GM23338 (cell line): ENCODE measurements around the gene PADI1. TPM values are rescaled to one million over a fixed set of nuclear protein-coding genes. Genes with fewer than 3 reads are reported as not detected.

Source experiments
- ATAC-seq: fragments of 200-7000 bp; cut with Tn5 transposase; 3 replicates; pipeline ENCODE4 v1.9.1; 2020
- DNase-seq: peaks from one replicate; pipeline ENCODE4 v3.0.0-alpha.2; 2015; ENCODE audit warnings: low spot score
- H2AFZ ChIP-seq: fragments of 200-600 bp; sonication (generic); 2 replicates; pipeline ENCODE4 v1.8.0; 2016; ENCODE audit warnings: antibody characterized with exemption, mild to moderate bottlenecking, moderate library complexity
- H3F3A ChIP-seq: fragments of 200-600 bp; sonication (generic); replicated peaks from 2 replicates; pipeline ENCODE4 v1.8.0; 2017; ENCODE audit warnings: antibody characterized with exemption, mixed run types, low read depth
- H3K27ac ChIP-seq: fragments of 200-600 bp; sonication (generic); 2 replicates; pipeline ENCODE4 v1.6.1; 2016; ENCODE audit warnings: low read depth
- H3K27me3 ChIP-seq: fragments of 200-600 bp; sonication (generic); 2 replicates; pipeline ENCODE4 v1.8.0; 2016; ENCODE audit warnings: mild to moderate bottlenecking, mixed run types, moderate library complexity; ENCODE audit not compliant: insufficient read depth
- H3K36me3 ChIP-seq: fragments of 200-600 bp; sonication (generic); 2 replicates; pipeline ENCODE4 v1.8.0; 2016; ENCODE audit warnings: mild to moderate bottlenecking; ENCODE audit not compliant: insufficient read depth
- H3K4me1 ChIP-seq: fragments of 200-600 bp; sonication (generic); 2 replicates; pipeline ENCODE4 v1.8.0; 2016; ENCODE audit warnings: mild to moderate bottlenecking, moderate library complexity; ENCODE audit not compliant: insufficient read depth
- H3K4me2 ChIP-seq: fragments of 200-600 bp; sonication (generic); 2 replicates; pipeline ENCODE4 v1.7.1; 2017; ENCODE audit warnings: mixed run types
- H3K4me3 ChIP-seq: fragments of 200-600 bp; sonication (generic); 2 replicates; pipeline ENCODE4 v1.6.1; 2016; ENCODE audit warnings: mixed run types
- H3K79me2 ChIP-seq: fragments of 200-600 bp; sonication (generic); replicated peaks from 2 replicates; pipeline ENCODE4 v1.8.0; 2017; ENCODE audit warnings: mild to moderate bottlenecking; ENCODE audit not compliant: insufficient read depth
- H3K9me2 ChIP-seq: fragments of 200-600 bp; sonication (generic); 2 replicates; pipeline ENCODE4 v1.8.0; 2017; ENCODE audit not compliant: insufficient read depth
- H4K20me1 ChIP-seq: fragments of 200-600 bp; sonication (generic); replicated peaks from 2 replicates; pipeline ENCODE4 v1.8.0; 2017; ENCODE audit warnings: mild to moderate bottlenecking; ENCODE audit not compliant: insufficient read depth
- H3K27ac Mint-ChIP-seq: 2 replicates; pipeline ENCODE4 v1.8.0; 2020; ENCODE audit warnings: inconsistent platforms, mild to moderate bottlenecking, moderate library complexity, mixed read lengths
- H3K27me3 Mint-ChIP-seq: 3 replicates; pipeline ENCODE4 v1.8.0; 2022; ENCODE audit warnings: low read depth, mild to moderate bottlenecking, moderate library complexity, mixed read lengths, inconsistent platforms; ENCODE audit not compliant: insufficient read depth, poor library complexity
- H3K36me3 Mint-ChIP-seq: 3 replicates; pipeline ENCODE4 v1.8.0; 2021; ENCODE audit warnings: low read depth, mild to moderate bottlenecking, inconsistent platforms, moderate library complexity, mixed read lengths
- H3K4me1 Mint-ChIP-seq: 3 replicates; pipeline ENCODE4 v1.8.0; 2020; ENCODE audit warnings: mild to moderate bottlenecking, inconsistent platforms, mixed read lengths
- H3K4me3 Mint-ChIP-seq: 3 replicates; pipeline ENCODE4 v1.8.0; 2021; ENCODE audit warnings: moderate library complexity, mild to moderate bottlenecking, inconsistent platforms, mixed read lengths
- H3K9me3 Mint-ChIP-seq: 3 replicates; pipeline ENCODE4 v1.8.0; 2020; ENCODE audit warnings: moderate library complexity, mild to moderate bottlenecking, inconsistent platforms, mixed read lengths
- CREB1 ChIP-seq: fragments of 250-450 bp; sonication (Bioruptor Pico); IDR thresholded peaks from 2 replicates; pipeline ENCODE4 v1.5.0; 2020; ENCODE audit warnings: low read depth, mild to moderate bottlenecking, moderate library complexity
- EZH2 ChIP-seq: fragments of 200-600 bp; sonication (generic); IDR thresholded peaks from one replicate; pipeline ENCODE4 v1.8.0; 2017; ENCODE audit warnings: antibody characterized with exemption, mild to moderate bottlenecking, low read depth; ENCODE audit not compliant: unreplicated experiment
- EZH2phosphoT487 ChIP-seq: fragments of 200-600 bp; sonication (generic); IDR thresholded peaks from one replicate; pipeline ENCODE4 v1.8.1; 2018; ENCODE audit warnings: antibody characterized with exemption; ENCODE audit not compliant: unreplicated experiment
- NANOG ChIP-seq: IDR thresholded peaks from 2 replicates; pipeline ENCODE4 v1.6.1; 2016; ENCODE audit warnings: antibody characterized with exemption, borderline replicate concordance
- POLR2AphosphoS5 ChIP-seq: IDR thresholded peaks from 2 replicates; pipeline ENCODE4 v1.6.1; 2016; ENCODE audit warnings: antibody characterized with exemption, low read depth
- STAT1 ChIP-seq: IDR thresholded peaks from one replicate; pipeline ENCODE4 v1.6.1; 2016; ENCODE audit warnings: antibody characterized with exemption; ENCODE audit not compliant: unreplicated experiment
- ZNF114 ChIP-seq: fragments of 250-450 bp; sonication (Bioruptor Pico); IDR thresholded peaks from 2 replicates; pipeline ENCODE4 v1.5.0; 2020; ENCODE audit warnings: mild to moderate bottlenecking, moderate library complexity
- ZNF331 ChIP-seq: fragments of 250-450 bp; sonication (Bioruptor Pico); IDR thresholded peaks from 2 replicates; pipeline ENCODE4 v1.5.0; 2020; ENCODE audit warnings: low read depth, mild to moderate bottlenecking, moderate library complexity
- polyA plus RNA-seq: library from polyadenylated mRNA; unstranded; fragments of >200 nt; fragmentation: Nextera tagmentation; extraction: Ambion mirVana; gene quantifications from 2 replicates; pipeline ENCODE4 v1.2.1, GENCODE V29; 2016
- total RNA-seq: library from RNA; depleted of rRNA; stranded (reverse); fragments of >200 nt; shearing (Covaris generic); gene quantifications from 2 replicates; pipeline ENCODE4 v1.2.3, GENCODE V29; 2014
- TF ChIP-seq, protein P1 (sequence below): fragments of 250-450 bp; sonication (Bioruptor Pico); IDR thresholded peaks from 2 replicates; pipeline ENCODE4 v1.5.0; 2020; ENCODE audit warnings: mild to moderate bottlenecking, moderate library complexity
- TF ChIP-seq, protein P2 (sequence below): IDR thresholded peaks from 2 replicates; pipeline ENCODE4 v1.6.1; 2016; ENCODE audit warnings: antibody characterized with exemption
- TF ChIP-seq, protein P3 (sequence below): IDR thresholded peaks from one replicate; pipeline ENCODE4 v1.6.1; 2018; ENCODE audit warnings: antibody characterized with exemption; ENCODE audit not compliant: unreplicated experiment

The PADI1 gene
- total and polyA plus RNA-seq, 2 experiments from 2014 or later: 0.26 to 0.28 TPM

DNA sequence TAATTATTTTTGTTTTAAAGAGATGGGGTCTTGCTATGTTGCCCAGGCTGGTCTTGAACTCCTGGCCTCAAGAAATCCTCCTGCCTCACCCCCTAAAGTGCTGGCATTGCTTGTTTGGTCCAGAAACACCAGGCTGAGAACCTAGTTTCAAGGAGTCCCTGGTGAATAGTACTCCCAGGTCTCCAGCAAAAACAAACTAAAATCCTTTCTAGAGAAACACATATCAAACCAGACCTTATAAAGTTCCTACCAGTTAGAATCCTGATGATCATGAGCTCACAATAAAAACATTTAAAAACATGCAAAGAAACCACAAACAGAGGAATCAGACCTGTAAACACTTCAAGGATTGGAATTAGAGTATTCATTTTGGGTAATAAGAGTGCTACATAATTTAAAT, 34.4 kb upstream of the PADI1 start:
- H3K9me3 Mint-ChIP-seq: peaks cover 9% of the 10 kb centered on the region
- Histone ChIP-seq H3K4me1 (no peaks in the 10 kb centered on the region), H3K79me2 (no peaks in the 10 kb centered on the region), H3K4me3 (no peak overlapping the region), H4K20me1 (no peaks in the 10 kb centered on the region), H3F3A (no peaks in the 10 kb centered on the region), H3K27me3 (no peaks in the 10 kb centered on the region), H3K9me2 (no peaks in the 10 kb centered on the region), H2AFZ (no peak overlapping the region), H3K36me3 (no peaks in the 10 kb centered on the region), H3K4me2 (no peak overlapping the region), H3K27ac (no peak overlapping the region)
- ATAC-seq: no peak
- H3K4me3 Mint-ChIP-seq: no peak overlapping the region
- no peak for TF ChIP-seq EZH2
- H3K27me3 Mint-ChIP-seq: peaks cover 5% of the 10 kb centered on the region
- H3K27ac Mint-ChIP-seq: no peak overlapping the region
- no peak for DNase-seq
- peaks cover 6% of the 10 kb centered on the region for H3K4me1 Mint-ChIP-seq
- H3K36me3 Mint-ChIP-seq: no peaks in the 10 kb centered on the region

DNA sequence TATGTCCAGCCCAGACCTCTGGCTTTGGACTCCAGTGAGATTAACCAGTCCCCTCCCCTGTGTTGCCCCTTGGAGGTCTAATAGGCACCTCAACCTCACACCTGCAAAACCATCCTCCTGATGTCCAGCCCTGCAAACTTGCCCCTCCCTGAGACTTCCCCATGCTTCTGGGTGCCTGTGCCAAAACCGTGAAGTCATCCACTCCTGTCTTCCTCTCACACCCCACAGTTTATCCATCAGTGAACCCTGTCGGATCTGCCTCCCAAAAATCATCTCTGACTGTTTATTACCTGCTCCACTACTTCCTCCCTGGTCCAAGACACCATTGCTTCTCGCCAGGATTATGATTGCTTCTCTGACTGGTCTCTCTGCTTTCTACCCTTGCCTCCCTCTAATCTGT, 31.7 kb upstream of the PADI1 start:
- peaks cover 1% of the 10 kb centered on the region for H3K27me3 Mint-ChIP-seq
- Histone ChIP-seq H3F3A (no peaks in the 10 kb centered on the region), H3K27ac (no peak overlapping the region), H2AFZ (no peak overlapping the region), H3K4me3 (no peak overlapping the region), H3K36me3 (no peaks in the 10 kb centered on the region), H3K4me1 (no peaks in the 10 kb centered on the region), H3K4me2 (no peak overlapping the region), H3K9me2 (no peaks in the 10 kb centered on the region), H4K20me1 (no peaks in the 10 kb centered on the region), H3K79me2 (no peaks in the 10 kb centered on the region), H3K27me3 (no peaks in the 10 kb centered on the region)
- no peak for ATAC-seq
- H3K36me3 Mint-ChIP-seq: no peaks in the 10 kb centered on the region
- peaks cover 9% of the 10 kb centered on the region for H3K9me3 Mint-ChIP-seq
- H3K4me1 Mint-ChIP-seq: no peaks in the 10 kb centered on the region
- H3K4me3 Mint-ChIP-seq: no peak overlapping the region
- H3K27ac Mint-ChIP-seq: no peak overlapping the region
- DNase-seq: no peak
- TF ChIP-seq CREB1 (no peak), ZNF114 (CRISPR knock-in tag) (no peak), STAT1 (no peak), ZNF331 (no peak), POLR2AphosphoS5 (no peak), EZH2phosphoT487 (no peak), NANOG (no peak), EZH2 (no peak)
- TF ChIP-seq, protein P1, sequence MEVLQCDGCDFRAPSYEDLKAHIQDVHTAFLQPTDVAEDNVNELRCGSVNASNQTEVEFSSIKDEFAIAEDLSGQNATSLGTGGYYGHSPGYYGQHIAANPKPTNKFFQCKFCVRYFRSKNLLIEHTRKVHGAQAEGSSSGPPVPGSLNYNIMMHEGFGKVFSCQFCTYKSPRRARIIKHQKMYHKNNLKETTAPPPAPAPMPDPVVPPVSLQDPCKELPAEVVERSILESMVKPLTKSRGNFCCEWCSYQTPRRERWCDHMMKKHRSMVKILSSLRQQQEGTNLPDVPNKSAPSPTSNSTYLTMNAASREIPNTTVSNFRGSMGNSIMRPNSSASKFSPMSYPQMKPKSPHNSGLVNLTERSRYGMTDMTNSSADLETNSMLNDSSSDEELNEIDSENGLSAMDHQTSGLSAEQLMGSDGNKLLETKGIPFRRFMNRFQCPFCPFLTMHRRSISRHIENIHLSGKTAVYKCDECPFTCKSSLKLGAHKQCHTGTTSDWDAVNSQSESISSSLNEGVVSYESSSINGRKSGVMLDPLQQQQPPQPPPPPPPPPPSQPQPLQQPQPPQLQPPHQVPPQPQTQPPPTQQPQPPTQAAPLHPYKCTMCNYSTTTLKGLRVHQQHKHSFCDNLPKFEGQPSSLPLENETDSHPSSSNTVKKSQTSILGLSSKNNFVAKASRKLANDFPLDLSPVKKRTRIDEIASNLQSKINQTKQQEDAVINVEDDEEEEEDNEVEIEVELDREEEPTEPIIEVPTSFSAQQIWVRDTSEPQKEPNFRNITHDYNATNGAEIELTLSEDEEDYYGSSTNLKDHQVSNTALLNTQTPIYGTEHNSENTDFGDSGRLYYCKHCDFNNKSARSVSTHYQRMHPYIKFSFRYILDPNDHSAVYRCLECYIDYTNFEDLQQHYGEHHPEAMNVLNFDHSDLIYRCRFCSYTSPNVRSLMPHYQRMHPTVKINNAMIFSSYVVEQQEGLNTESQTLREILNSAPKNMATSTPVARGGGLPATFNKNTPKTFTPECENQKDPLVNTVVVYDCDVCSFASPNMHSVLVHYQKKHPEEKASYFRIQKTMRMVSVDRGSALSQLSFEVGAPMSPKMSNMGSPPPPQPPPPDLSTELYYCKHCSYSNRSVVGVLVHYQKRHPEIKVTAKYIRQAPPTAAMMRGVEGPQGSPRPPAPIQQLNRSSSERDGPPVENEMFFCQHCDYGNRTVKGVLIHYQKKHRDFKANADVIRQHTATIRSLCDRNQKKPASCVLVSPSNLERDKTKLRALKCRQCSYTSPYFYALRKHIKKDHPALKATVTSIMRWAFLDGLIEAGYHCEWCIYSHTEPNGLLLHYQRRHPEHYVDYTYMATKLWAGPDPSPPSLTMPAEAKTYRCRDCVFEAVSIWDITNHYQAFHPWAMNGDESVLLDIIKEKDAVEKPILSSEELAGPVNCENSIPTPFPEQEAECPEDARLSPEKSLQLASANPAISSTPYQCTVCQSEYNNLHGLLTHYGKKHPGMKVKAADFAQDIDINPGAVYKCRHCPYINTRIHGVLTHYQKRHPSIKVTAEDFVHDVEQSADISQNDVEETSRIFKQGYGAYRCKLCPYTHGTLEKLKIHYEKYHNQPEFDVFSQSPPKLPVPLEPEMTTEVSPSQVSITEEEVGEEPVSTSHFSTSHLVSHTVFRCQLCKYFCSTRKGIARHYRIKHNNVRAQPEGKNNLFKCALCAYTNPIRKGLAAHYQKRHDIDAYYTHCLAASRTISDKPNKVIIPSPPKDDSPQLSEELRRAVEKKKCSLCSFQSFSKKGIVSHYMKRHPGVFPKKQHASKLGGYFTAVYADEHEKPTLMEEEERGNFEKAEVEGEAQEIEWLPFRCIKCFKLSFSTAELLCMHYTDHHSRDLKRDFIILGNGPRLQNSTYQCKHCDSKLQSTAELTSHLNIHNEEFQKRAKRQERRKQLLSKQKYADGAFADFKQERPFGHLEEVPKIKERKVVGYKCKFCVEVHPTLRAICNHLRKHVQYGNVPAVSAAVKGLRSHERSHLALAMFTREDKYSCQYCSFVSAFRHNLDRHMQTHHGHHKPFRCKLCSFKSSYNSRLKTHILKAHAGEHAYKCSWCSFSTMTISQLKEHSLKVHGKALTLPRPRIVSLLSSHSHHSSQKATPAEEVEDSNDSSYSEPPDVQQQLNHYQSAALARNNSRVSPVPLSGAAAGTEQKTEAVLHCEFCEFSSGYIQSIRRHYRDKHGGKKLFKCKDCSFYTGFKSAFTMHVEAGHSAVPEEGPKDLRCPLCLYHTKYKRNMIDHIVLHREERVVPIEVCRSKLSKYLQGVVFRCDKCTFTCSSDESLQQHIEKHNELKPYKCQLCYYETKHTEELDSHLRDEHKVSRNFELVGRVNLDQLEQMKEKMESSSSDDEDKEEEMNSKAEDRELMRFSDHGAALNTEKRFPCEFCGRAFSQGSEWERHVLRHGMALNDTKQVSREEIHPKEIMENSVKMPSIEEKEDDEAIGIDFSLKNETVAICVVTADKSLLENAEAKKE: no peak
- TF ChIP-seq, protein P2, sequence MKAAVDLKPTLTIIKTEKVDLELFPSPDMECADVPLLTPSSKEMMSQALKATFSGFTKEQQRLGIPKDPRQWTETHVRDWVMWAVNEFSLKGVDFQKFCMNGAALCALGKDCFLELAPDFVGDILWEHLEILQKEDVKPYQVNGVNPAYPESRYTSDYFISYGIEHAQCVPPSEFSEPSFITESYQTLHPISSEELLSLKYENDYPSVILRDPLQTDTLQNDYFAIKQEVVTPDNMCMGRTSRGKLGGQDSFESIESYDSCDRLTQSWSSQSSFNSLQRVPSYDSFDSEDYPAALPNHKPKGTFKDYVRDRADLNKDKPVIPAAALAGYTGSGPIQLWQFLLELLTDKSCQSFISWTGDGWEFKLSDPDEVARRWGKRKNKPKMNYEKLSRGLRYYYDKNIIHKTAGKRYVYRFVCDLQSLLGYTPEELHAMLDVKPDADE: no peak
- TF ChIP-seq, protein P3, sequence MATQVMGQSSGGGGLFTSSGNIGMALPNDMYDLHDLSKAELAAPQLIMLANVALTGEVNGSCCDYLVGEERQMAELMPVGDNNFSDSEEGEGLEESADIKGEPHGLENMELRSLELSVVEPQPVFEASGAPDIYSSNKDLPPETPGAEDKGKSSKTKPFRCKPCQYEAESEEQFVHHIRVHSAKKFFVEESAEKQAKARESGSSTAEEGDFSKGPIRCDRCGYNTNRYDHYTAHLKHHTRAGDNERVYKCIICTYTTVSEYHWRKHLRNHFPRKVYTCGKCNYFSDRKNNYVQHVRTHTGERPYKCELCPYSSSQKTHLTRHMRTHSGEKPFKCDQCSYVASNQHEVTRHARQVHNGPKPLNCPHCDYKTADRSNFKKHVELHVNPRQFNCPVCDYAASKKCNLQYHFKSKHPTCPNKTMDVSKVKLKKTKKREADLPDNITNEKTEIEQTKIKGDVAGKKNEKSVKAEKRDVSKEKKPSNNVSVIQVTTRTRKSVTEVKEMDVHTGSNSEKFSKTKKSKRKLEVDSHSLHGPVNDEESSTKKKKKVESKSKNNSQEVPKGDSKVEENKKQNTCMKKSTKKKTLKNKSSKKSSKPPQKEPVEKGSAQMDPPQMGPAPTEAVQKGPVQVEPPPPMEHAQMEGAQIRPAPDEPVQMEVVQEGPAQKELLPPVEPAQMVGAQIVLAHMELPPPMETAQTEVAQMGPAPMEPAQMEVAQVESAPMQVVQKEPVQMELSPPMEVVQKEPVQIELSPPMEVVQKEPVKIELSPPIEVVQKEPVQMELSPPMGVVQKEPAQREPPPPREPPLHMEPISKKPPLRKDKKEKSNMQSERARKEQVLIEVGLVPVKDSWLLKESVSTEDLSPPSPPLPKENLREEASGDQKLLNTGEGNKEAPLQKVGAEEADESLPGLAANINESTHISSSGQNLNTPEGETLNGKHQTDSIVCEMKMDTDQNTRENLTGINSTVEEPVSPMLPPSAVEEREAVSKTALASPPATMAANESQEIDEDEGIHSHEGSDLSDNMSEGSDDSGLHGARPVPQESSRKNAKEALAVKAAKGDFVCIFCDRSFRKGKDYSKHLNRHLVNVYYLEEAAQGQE: no peak
